ENCODE data around the gene VPS13D.

Gene VPS13D

GRCh38 chr1:12542616-12543592 lies 313.1 kb downstream of the VPS13D start:
- no peak for DNase-seq

- DNase-seq, result no peak
Observed at GRCh38 chr1:12543740-12544154, 313.9 kb downstream of the VPS13D start.

- no peak for DNase-seq
Observed at GRCh38 chr1:12544357-12544756, 314.5 kb downstream of the VPS13D start.

GRCh38 chr1:12544992-12545391 lies 315.2 kb downstream of the VPS13D start:
- no peak for DNase-seq

- no peak for DNase-seq
Observed at GRCh38 chr1:12546771-12547585, 317.1 kb downstream of the VPS13D start.

- DNase-seq, result no peak
Observed at GRCh38 chr1:12547586-12548225, 317.9 kb downstream of the VPS13D start.

GRCh38 chr1:12548279-12548972 lies 318.6 kb downstream of the VPS13D start:
- DNase-seq, result no peak

- DNase-seq, result no peak
Observed at GRCh38 chr1:12548973-12549459, 319.2 kb downstream of the VPS13D start.

GRCh38 chr1:12549460-12550349 lies 319.9 kb downstream of the VPS13D start:
- peak; percentile 29 for DNase-seq

GRCh38 chr1:12551584-12551983 lies 321.8 kb downstream of the VPS13D start:
- no peak for DNase-seq

GRCh38 chr1:12552111-12552888 lies 322.5 kb downstream of the VPS13D start:
- DNase-seq, result no peak

GRCh38 chr1:12552951-12553921 lies 323.4 kb downstream of the VPS13D start:
- DNase-seq, result no peak

GRCh38 chr1:12553963-12554362 lies 324.1 kb downstream of the VPS13D start:
- DNase-seq, result no peak

GRCh38 chr1:12554521-12555305 lies 324.9 kb downstream of the VPS13D start:
- no peak for DNase-seq

GRCh38 chr1:12555411-12556367 lies 325.9 kb downstream of the VPS13D start:
- DNase-seq, result no peak

GRCh38 chr1:12556368-12556930 lies 326.6 kb downstream of the VPS13D start:
- no peak for DNase-seq
